Subcutaneous adipose tissue (tissue), 4 donors: ENCODE measurements around the gene IL22RA2. TPM values are rescaled to one million over a fixed set of nuclear protein-coding genes. Genes with fewer than 3 reads are reported as not detected.

Source experiments
- total RNA-seq, 4 donors: library from RNA; depleted of rRNA; stranded (reverse); fragments of >200 nt; gene quantifications; one replicate each; pipeline ENCODE4 v1.1.0, GENCODE V29; 2016
- TF ChIP-seq, protein P1 (sequence below): fragments of 450-650 bp; IDR thresholded peaks from one replicate; pipeline ENCODE4 v1.5.1; 2016; ENCODE audit warnings: low read depth, mild to moderate bottlenecking, control low read depth, antibody characterized with exemption, moderate library complexity

IL22RA2 gene
- total RNA-seq, 4 donors from 2014 or later: not detected

DNA sequence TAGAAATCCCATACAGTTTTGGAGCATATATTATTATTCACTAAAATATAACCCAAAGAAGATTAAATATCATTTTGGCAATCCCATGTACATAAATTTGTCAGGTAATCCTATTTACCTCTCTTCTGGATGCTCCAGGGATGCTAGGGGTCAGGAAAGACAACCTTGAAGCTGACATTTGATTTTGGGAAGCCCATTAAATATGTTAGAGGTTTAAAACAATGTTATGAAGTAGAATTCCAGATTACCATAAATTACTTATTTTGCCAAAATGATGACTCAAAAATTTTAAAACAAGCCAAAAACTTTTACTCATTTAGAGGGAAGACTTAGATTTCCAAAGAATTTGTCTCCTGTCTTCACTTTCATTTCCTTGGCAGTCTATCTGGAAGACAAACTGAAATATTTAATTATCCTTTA is 9.2 kb upstream of the IL22RA2 start:
- TF ChIP-seq, protein P1, sequence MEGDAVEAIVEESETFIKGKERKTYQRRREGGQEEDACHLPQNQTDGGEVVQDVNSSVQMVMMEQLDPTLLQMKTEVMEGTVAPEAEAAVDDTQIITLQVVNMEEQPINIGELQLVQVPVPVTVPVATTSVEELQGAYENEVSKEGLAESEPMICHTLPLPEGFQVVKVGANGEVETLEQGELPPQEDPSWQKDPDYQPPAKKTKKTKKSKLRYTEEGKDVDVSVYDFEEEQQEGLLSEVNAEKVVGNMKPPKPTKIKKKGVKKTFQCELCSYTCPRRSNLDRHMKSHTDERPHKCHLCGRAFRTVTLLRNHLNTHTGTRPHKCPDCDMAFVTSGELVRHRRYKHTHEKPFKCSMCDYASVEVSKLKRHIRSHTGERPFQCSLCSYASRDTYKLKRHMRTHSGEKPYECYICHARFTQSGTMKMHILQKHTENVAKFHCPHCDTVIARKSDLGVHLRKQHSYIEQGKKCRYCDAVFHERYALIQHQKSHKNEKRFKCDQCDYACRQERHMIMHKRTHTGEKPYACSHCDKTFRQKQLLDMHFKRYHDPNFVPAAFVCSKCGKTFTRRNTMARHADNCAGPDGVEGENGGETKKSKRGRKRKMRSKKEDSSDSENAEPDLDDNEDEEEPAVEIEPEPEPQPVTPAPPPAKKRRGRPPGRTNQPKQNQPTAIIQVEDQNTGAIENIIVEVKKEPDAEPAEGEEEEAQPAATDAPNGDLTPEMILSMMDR: no peak

DNA sequence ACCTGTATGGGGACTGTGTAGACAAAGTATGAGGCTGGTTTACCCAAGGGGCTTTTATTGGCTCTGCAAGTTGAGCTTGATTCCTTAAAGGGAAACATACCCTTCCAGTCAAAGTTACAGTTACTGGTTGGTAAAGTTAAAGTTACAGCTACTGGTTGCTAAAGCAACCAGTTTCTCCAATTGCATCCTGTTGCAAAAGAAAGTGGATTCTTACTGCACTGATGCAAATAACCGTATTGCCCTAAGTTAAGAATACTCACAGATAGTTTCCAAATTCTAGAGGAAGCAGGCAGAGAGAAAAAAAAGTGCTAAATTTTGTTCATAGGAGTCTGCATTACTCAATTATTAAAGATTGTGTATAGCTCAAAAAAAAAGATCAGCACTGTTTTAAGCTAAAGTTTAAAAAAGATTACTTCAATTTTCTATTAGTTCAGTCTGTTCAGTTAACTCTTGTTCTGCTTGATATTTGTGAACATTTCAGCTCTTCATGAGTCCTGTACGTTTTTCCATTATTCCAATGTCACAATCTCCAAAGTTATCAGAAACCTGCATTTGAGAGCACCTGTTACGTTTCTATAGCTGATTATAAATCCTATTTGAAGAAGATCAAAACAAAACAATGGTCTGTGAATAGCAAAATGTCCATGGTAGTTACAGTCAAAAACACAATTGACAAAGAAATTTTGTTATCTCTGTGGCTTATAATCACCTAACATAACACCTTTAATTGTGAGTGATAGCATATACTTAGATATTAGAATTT is 8.6 kb upstream of the IL22RA2 start:
- TF ChIP-seq, protein P1: no peak

DNA sequence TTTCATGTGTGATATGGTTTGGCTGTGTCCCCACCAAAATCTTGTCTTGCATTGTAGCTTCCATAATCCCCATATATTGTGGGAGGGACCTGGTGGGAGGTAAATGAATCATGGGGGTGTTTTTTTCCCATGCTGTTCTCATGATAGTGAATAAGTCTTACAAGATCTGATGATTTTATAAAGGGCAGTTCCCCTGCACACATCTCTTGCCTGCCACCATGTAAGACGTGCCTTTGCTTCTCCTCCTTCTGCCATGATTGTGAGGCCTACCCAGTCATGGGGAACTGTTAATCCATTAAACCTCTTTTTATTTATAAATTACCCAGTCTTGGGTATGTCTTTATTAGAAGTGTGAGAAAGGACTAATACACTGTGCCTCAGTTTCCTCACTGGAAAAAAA is 4.2 kb upstream of the IL22RA2 start:
- TF ChIP-seq, protein P1: no peak

DNA sequence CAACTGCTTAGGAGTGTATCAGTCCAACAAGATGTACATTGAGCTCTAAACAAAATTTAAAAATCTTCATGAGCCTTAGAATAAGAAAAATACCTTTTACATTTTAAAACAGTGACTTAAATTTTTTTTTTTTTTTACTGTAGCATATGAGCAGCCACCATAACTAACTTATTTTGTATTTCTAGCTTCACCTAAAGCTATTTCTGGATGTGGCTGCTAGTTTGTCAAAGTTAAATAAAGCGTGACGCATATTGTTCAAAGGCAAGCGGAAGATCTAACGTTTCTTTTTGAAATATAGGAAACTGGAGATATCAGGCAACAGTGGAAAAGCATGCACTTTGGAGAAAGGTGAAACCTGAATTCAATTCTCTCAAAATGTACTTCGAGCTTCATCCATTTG is 3.3 kb upstream of the IL22RA2 start:
- TF ChIP-seq, protein P1: no peak

DNA sequence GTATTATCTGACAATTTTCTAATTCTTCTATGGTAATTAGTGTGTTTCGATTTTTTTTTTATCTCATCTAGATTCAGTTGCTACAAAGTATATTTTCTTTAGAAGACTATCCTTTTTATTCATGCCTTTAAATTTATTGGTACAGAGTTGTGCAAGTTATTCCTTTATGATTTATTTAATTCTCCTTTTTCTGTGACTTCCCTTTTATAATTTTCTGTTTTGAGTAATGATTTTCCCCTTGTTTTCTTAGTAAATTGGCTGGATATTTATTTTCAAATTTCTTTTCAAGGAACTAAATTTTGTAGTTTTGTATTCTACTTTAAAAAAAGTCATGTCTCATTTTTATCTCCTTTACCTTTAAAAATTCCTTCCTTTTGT is 2.4 kb upstream of the IL22RA2 start:
- TF ChIP-seq, protein P1: no peak

DNA sequence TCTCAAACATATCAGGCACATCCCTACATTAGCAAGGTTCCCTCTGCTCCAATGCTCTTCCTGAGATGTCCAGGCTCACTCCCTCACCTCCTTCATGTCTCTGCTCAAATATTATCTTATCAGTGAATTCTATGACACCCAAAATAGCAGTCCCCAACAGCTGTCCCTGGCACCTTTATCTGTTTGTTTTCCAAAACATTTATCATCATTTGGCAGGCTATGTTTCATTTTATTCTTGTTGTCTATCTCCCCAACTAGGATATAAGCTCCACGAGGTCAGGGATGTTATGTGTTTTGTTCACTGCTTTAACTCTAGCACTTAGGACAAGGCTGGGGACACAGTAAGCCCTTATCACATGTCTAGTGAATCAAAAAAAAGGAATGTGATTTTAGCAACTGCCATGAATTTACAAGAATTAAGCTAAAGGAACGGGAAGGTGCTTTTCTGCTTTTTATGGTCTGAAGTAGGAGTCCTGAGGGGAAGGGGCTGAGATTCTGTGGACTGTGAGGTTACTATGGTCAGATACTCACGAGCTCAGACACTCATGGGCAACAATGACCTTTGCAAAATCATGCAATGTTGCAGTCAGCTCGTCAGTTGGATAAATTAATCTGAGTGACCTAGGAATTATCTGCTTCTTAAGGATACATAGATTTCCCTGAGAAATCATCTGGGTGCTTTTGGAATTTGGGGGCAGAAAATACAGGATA is 1.9 kb upstream of the IL22RA2 start:
- TF ChIP-seq, protein P1: no peak

DNA sequence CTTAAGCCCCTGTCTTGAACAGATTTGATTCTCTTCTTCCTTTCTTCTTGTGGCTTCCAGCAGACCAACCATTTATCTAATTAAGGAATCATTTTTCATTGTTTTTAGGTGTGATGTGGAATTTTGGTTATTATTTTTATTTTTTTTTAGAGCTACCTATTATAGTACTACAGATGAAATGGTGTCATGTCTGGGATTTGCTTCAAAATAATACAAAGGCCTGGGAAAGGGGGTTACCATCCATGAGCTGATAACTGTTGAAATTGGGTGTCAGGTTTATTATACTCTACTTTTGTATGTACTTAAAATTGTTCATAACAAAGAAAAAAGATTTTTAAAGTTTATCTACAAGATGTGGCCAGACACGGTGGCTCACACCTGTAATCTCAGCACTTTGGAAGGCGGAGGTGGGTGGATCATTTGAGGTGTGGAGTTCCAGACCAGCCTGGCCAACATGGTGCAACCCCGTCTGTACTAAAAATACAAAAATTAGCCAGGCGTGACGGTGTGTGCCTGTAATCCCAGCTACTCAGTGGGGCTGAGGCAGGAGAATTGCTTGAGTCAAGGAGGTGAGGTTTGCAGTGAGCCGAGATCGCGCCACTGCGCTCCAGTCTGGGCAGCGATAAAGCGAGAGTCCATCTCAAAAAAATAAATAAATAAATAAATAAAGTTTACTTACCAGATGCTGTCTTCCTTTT is 561 bp downstream of the IL22RA2 start:
- TF ChIP-seq, protein P1: no peak
